Measurements from ENCODE around the gene ERFE.

GRCh38 chr2:238168196-238169047 lies 9.7 kb downstream of the ERFE start:
- TF ChIP-seq CTCF (IDR thresholded peaks at IDR 0.05) (no peak), HMGXB4 (CRISPR knock-in tag; IDR thresholded peaks at IDR 0.05) (no peak), ATF2 (CRISPR knock-in tag; IDR thresholded peaks at IDR 0.05; ENCODE audit: borderline replicate concordance, low read depth) (no peak), ZNF512 (CRISPR knock-in tag; IDR thresholded peaks at IDR 0.05; ENCODE audit: borderline replicate concordance) (no peak), ESRRA (CRISPR knock-in tag; IDR thresholded peaks at IDR 0.05; ENCODE audit: borderline replicate concordance) (no peak)

Data from WTC11 (cell line).